Putamen (tissue), 1 donor: ENCODE measurements around the gene PTH.

Source experiments
- DNase-seq: peaks from one replicate; pipeline ENCODE4 v3.0.0-alpha.2; 2016; ENCODE audit warnings: low spot score

The PTH gene

GRCh38 chr11:13448876-13449275, 46.9 kb downstream of the PTH start:
- no peak for DNase-seq

DNA sequence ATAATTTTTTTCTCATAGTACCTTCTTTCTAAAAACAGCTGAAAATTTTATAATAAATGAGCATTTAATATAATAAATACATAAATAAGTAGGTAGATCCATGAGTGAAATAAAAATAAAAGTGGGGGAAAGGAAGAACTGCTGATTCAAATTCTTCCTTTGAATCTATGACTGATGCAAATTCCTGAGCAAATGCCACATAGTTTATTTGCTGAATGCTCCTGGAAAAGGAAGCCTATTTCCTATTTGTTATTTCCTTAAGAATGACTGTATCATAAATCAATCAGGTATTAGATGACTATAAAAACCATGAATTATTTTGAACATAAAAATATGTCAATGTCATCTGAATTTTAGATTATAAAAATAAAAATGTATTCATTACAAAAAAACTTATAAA, 49.4 kb downstream of the PTH start:
- no peak for DNase-seq

GRCh38 chr11:13445588-13445987, 50.2 kb downstream of the PTH start:
- DNase-seq, result no peak
